Stimulated activated CD8-positive, alpha-beta memory T cell treated with anti-CD3 and anti-CD28 coated beads, Interleukin-2, amount 100 ng/mL, for 1 hour (primary cell): Measurements from ENCODE around the gene CYSRT1.

Experiments
- DNase-seq, 2 donors: peaks; one replicate each; pipeline ENCODE4 v3.0.0-alpha.2; 2020; ENCODE audit warnings: low read depth in 2 of 2

The CYSRT1 gene

GRCh38 chr9:137212520-137212919, 12.5 kb upstream of the CYSRT1 start:
- no peak for DNase-seq

- DNase-seq: no peak
Observed at GRCh38 chr9:137213160-137214060, 11.6 kb upstream of the CYSRT1 start.

GRCh38 chr9:137214620-137215019, 10.4 kb upstream of the CYSRT1 start:
- DNase-seq: no peak

GRCh38 chr9:137215196-137215986, 9.6 kb upstream of the CYSRT1 start:
- DNase-seq: no peak

- no peak for DNase-seq
Observed at GRCh38 chr9:137216188-137216965, 8.6 kb upstream of the CYSRT1 start.

GRCh38 chr9:137217276-137218211, 7.4 kb upstream of the CYSRT1 start:
- no peak for DNase-seq

- DNase-seq: no peak
Observed at GRCh38 chr9:137218212-137218753, 6.7 kb upstream of the CYSRT1 start.

- no peak for DNase-seq
Observed at GRCh38 chr9:137218754-137219271, 6.2 kb upstream of the CYSRT1 start.

GRCh38 chr9:137219757-137220316, 5.1 kb upstream of the CYSRT1 start:
- DNase-seq: no peak

- no peak for DNase-seq
Observed at GRCh38 chr9:137220317-137221094, 4.5 kb upstream of the CYSRT1 start.

- DNase-seq: no peak
Observed at GRCh38 chr9:137221095-137221505, 3.9 kb upstream of the CYSRT1 start.

GRCh38 chr9:137221506-137222111, 3.4 kb upstream of the CYSRT1 start:
- no peak for DNase-seq

- DNase-seq: no peak
Observed at GRCh38 chr9:137222190-137223077, 2.5 kb upstream of the CYSRT1 start, which contains the start of gene RNF208. Gene RNF208 (minus strand): TSS chr9:137222240. CDS start chr9:137221212, 1,028 bp downstream.

- peak; percentile 93 to 97 for DNase-seq
Observed at GRCh38 chr9:137223078-137223970, 1.6 kb upstream of the CYSRT1 start.

- DNase-seq: no peak
Observed at GRCh38 chr9:137225699-137226331, 841 bp downstream of the CYSRT1 start.
